ENCODE data around the gene LRRC74A. TPM values are rescaled to one million over a fixed set of nuclear protein-coding genes. Genes with fewer than 3 reads are reported as not detected.

LRRC74A gene
- total and polyA plus RNA-seq, 2 of the 4 experiments (the other 2 are of a cell fraction), result not detected

DNA sequence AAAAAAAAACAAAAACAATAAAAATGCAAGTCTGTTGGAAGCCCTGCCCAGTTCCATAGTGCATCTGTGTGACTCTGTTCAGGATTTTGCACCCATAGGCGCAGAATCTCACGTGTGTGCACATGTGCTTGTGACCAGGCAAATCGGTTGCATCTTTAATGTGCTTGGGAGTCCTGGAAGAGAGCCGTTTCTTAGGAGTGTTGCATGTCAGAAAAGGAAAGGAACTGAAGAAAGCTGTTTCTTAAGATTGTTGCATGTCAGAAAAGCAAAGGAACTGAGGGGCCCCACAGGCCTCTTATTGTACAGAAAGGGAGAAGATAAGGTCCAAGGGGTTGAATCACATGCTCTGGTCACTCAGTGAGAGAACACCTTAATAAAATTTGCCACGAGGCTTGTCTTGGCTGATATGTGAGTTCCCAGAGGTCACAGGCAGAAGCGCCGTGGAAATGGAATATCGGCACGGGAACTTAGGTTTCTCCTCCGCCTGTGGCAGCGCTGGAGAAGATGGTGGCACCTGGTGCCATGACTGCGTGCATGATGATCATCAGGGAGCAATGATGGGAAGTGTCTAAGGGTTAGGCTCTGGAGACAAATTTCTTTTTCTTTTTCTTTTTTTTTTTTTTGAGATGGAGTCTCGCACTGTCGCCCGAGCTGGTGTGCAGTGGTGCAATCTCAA is 90.0 kb downstream of the LRRC74A start (continued):
- TF ChIP-seq MAZ (IDR thresholded peaks at IDR 0.05; ENCODE audit: borderline replicate concordance, low read depth, low read length), result no peak
- no peak for TF ChIP-seq POLR2A (IDR thresholded peaks at IDR 0.05; ENCODE audit: low read depth, low read length)

DNA sequence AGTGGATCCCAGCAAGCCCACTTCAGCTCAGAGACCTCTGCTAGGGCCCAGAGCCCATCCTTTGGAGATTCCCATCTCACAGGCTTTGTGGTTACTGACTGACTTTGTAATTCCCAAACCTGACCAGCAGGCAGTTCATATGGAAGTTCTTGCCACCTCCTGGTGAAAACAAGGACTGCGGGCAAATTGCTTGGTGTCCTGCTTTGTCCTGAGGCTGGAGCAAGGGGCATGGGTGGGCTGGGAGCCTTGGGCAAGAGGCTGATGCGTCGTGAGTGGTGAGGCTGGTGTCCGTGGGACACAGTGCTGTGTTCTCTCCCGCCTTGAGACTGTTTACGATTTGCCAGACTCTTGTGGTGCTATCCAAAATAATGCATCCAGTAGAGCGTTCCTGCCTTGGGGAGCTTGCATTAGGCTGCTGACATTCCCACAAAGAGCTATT is 91.0 kb downstream of the LRRC74A start:
- H3K4me1 ChIP-seq (ENCODE audit: control insufficient read depth, insufficient read depth, low read length), result peaks cover 42% of the 10 kb centered on the region
- peak overlapping the region; percentile 86 for H3K27ac ChIP-seq (ENCODE audit: insufficient read depth, low read length)
- peak overlapping the region; percentile 71 for H3K18ac ChIP-seq (ENCODE audit: low read depth, low read length)
- H4K91ac ChIP-seq (ENCODE audit: insufficient read depth, low read depth, low read length), result peak overlapping the region; percentile 91
- POLR2A ChIA-PET (ENCODE audit: unreplicated experiment), result interaction anchor here (0.6 to 1.6 kb wide), 2 partner anchors 39 to 106 kb away, joined by 7 to 14 read pairs; no protein-coding TSS in a partner anchor
- H2AK5ac ChIP-seq (ENCODE audit: low read depth, low read length), result peak overlapping the region; percentile 96
- H2BK15ac ChIP-seq (ENCODE audit: low read depth, low read length), result peak overlapping the region; percentile 71
- intact Hi-C loops (cut with micrococcal nuclease), result loop anchor here (1.0 kb wide), 3 partner anchors 30 to 136 kb away; no protein-coding TSS in a partner anchor
- peaks cover 35% of the 10 kb centered on the region for H3K9me1 ChIP-seq (ENCODE audit: insufficient read depth, low read length)
- H3K14ac ChIP-seq (replicated peaks; ENCODE audit: low read depth, low read length), result peak overlapping the region; percentile 62
- peak overlapping the region; percentile 95 for H3K4ac ChIP-seq (ENCODE audit: low read depth, low read length)
- dilution Hi-C loops (cut with HindIII; ENCODE audit: low sequenced_read_pairs, unreplicated experiment), result no loop called here
- no peak overlapping the region for H3K4me3 ChIP-seq (ENCODE audit: insufficient read depth, low read depth, low read length)
- no TSS peak for BruUV-seq (replicated peaks)
- peaks cover 0 to 27% of the 10 kb centered on the region in 2 experiments; a peak in 2 of 4 replicates for H3K79me1 ChIP-seq (ENCODE audit: low read depth in 1 of 2, low read length in 2 of 2)
- peak overlapping the region; percentile 86 for H2AK9ac ChIP-seq (replicated peaks; ENCODE audit: low read depth, low read length, poor library complexity)
- H3K9me3 ChIP-seq (ENCODE audit: control insufficient read depth, insufficient read depth, low read length), result no peaks in the 10 kb centered on the region
- peak overlapping the region; percentile 94 for H2BK120ac ChIP-seq (ENCODE audit: low read depth, low read length)
- no peak overlapping the region for H3K4me2 ChIP-seq (ENCODE audit: low read depth, low read length)
- DNase-seq (peak; percentile 84), ATAC-seq (ENCODE audit: low read depth) (no peak)
- H2AFZ ChIP-seq (replicated peaks; ENCODE audit: low read length, poor library complexity), result peak overlapping the region; percentile 9
- H4K8ac ChIP-seq (ENCODE audit: low read depth in 2 of 2, low read length in 2 of 2), result peak overlapping the region; percentile 28 to 93
- no peaks in the 10 kb centered on the region for H3K36me3 ChIP-seq (ENCODE audit: control insufficient read depth, insufficient read depth, low read length)
- peak overlapping the region; percentile 92 for H2BK5ac ChIP-seq (ENCODE audit: low read depth, low read length, poor library complexity, severe bottlenecking)
- in situ Hi-C loops (cut with MboI; ENCODE audit: low sequenced_read_pairs), result no loop called here
- 37% methylated on average over 6 of the region's 7 CpGs; no CpG with 5 or more reads in 1 of the 2 experiments for WGBS, 2 experiments (ENCODE audit: extremely low coverage in 2 of 2, insufficient read length in 1 of 2)
- peak overlapping the region; percentile 39 for H4K5ac ChIP-seq (ENCODE audit: low read depth, low read length)
- CTCF ChIA-PET, result interaction anchor here (0.6 to 1.8 kb wide), 14 partner anchors 17 to 153 kb away, joined by 3 to 12 read pairs (median 4); no protein-coding TSS in a partner anchor
- H3K27me3 ChIP-seq (ENCODE audit: control insufficient read depth, insufficient read depth, low read length), result no peaks in the 10 kb centered on the region
- H3K23ac ChIP-seq (ENCODE audit: low read depth, low read length), result peak overlapping the region; percentile 88
- peak overlapping the region; percentile 87; the same call in 1 of the 2 replicates for H3K56ac ChIP-seq (ENCODE audit: extremely low read depth, insufficient read depth, low read length)
- H3K9ac ChIP-seq (ENCODE audit: low read depth, low read length), result peak overlapping the region; percentile 23; the same call in 1 of the 2 replicates
- peaks cover 7% of the 10 kb centered on the region for H4K20me1 ChIP-seq (ENCODE audit: insufficient read depth, low read length)
- peak overlapping the region; percentile 84 for H2BK20ac ChIP-seq (ENCODE audit: low read depth, low read length)
- TF ChIP-seq MAZ (IDR thresholded peaks at IDR 0.05; ENCODE audit: borderline replicate concordance, low read depth, low read length) (no peak), POLR2A (IDR thresholded peaks at IDR 0.05; ENCODE audit: low read depth, low read length) (no peak), RFX5 (IDR thresholded peaks at IDR 0.05; ENCODE audit: low read depth, low read length) (no peak), SMC3 (IDR thresholded peaks at IDR 0.05; ENCODE audit: low read depth, low read length) (peak; percentile 79), RCOR1 (IDR thresholded peaks at IDR 0.05; ENCODE audit: insufficient replicate concordance, low read length) (no peak), RAD21 (IDR thresholded peaks at IDR 0.05; ENCODE audit: low read length) (peak; percentile 75), NFE2L2 (IDR thresholded peaks at IDR 0.05; ENCODE audit: low read depth, low read length) (no peak), CEBPB (IDR thresholded peaks at IDR 0.05; ENCODE audit: low read depth, low read length) (no peak), BHLHE40 (IDR thresholded peaks at IDR 0.05; ENCODE audit: low read depth, low read length) (no peak), MAFK (IDR thresholded peaks at IDR 0.05; ENCODE audit: low read depth, low read length) (no peak)
- TF ChIP-seq, protein P1, sequence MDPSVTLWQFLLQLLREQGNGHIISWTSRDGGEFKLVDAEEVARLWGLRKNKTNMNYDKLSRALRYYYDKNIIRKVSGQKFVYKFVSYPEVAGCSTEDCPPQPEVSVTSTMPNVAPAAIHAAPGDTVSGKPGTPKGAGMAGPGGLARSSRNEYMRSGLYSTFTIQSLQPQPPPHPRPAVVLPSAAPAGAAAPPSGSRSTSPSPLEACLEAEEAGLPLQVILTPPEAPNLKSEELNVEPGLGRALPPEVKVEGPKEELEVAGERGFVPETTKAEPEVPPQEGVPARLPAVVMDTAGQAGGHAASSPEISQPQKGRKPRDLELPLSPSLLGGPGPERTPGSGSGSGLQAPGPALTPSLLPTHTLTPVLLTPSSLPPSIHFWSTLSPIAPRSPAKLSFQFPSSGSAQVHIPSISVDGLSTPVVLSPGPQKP (IDR thresholded peaks at IDR 0.05; ENCODE audit: borderline replicate concordance, low read depth, low read length), result no peak
- TF ChIP-seq, protein P2, sequence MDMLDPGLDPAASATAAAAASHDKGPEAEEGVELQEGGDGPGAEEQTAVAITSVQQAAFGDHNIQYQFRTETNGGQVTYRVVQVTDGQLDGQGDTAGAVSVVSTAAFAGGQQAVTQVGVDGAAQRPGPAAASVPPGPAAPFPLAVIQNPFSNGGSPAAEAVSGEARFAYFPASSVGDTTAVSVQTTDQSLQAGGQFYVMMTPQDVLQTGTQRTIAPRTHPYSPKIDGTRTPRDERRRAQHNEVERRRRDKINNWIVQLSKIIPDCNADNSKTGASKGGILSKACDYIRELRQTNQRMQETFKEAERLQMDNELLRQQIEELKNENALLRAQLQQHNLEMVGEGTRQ (IDR thresholded peaks at IDR 0.05; ENCODE audit: low read depth, low read length), result no peak

Measured in IMR-90 (cell line).